ENCODE results near the gene DDX51. TPM values are rescaled to one million over a fixed set of nuclear protein-coding genes. Genes with fewer than 3 reads are reported as not detected.

DDX51 gene
- 10.3 TPM for total RNA-seq
- long read RNA-seq, full-length matches to known transcripts: 16 of 23 reads
- long read RNA-seq, partial matches to known transcripts: 3 of 23 reads
- long read RNA-seq, other reads (novel, unspliced or antisense): 4 of 23 reads

GRCh38 chr12:132144115-132144809 is at the start of gene DDX51, which contains the start of gene NOC4L:
Gene DDX51, minus strand, starts transcription at chr12:132144319. Its CDS starts 23 bp downstream, at chr12:132144296.
Gene NOC4L, plus strand, starts transcription at chr12:132144457. Its CDS starts 32 bp downstream, at chr12:132144489.
- intact Hi-C loops (cut with DNase I): no loop called here
- ATAC-seq (ENCODE audit: poor library complexity) (peak; percentile 95), DNase-seq (peak; percentile 97)

DNA sequence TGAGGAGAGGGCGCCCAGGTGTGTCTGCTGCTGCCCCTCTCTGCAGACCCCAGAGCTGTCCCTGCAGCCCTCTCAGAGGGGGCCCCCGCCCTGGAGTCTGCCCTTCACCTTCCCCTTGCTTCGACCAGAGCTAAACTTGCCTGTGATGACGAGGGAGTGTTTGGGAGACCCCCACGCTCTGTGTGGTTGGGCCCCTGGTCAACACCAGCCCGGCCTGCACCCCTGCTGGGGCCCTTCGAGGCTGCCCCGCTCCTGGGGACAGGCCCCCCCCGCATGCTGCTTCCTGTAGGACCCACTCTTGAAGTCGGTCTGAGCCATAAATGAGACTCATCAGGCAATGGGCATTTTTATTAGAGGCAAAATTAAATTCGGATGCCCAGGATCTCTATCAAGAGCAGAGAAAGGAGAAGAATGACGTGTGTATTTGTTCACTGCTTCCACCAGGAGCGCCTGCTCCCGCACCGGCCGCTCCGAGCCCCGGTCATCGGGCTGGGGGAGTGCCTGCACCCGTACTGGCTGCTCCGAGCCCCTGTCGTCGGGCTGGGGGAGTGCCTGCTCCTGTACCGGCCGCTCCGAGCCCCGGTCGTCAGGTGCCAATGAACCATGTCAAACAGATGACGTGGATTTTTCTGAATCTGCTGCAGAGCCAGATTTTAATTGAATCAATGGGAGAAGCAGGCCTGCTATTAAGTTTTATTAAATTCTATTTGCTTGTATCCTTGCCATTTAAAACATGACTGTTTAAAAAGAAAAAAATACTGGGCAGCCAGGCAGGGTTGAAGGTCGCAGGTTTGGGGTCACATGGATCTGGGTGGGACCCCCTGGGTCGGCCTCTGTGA is 47.8 kb upstream of the DDX51 start:
- DNase-seq (no peak), ATAC-seq (ENCODE audit: poor library complexity) (no peak)
- intact Hi-C loops (cut with DNase I): no loop called here

GRCh38 chr12:132190834-132191500 is 46.8 kb upstream of the DDX51 start:
- DNase-seq (no peak), ATAC-seq (ENCODE audit: poor library complexity) (no peak)
- intact Hi-C loops (cut with DNase I): no loop called here

- peak; percentile 31 for ATAC-seq (ENCODE audit: poor library complexity)
- intact Hi-C loops (cut with DNase I): no loop called here
- DNase-seq: peak; percentile 53
These were observed 46.1 kb upstream of the DDX51 start for GRCh38 chr12:132190012-132190755.

GRCh38 chr12:132189378-132190011 is 45.4 kb upstream of the DDX51 start:
- peak; percentile 96 for DNase-seq
- intact Hi-C loops (cut with DNase I): no loop called here
- peak; percentile 98 for ATAC-seq (ENCODE audit: poor library complexity)

- no peak for DNase-seq
- no peak for ATAC-seq (ENCODE audit: poor library complexity)
- intact Hi-C loops (cut with DNase I): no loop called here
These were observed 44.8 kb upstream of the DDX51 start for GRCh38 chr12:132188916-132189325.

DNA sequence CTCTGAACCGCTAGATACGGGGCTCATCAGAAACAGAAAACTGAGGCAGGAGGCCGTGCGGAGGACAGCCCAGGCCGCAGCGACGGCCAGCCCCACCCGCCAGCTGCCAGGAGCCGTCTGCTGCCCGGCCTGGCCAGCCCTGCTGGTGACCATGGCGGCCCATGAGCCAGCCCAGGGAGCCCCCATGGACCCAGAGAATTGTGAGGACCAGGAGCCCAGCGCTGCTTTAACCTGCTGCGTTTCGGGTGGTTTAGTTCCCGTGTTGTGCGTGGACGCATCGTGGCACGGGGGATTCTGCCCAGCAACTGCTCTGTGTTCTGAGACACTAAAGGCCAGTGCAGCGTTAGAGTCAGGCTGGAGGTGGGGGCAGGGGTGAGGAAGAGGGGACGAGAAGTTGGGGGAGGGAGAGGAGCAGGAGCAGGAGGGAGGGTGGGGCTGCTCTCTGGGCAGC is 44.4 kb upstream of the DDX51 start:
- DNase-seq (no peak), ATAC-seq (ENCODE audit: poor library complexity) (no peak)
- intact Hi-C loops (cut with DNase I): no loop called here

- no peak for DNase-seq
- intact Hi-C loops (cut with DNase I): no loop called here
These were observed 43.7 kb upstream of the DDX51 start for GRCh38 chr12:132187646-132188450.

DNA sequence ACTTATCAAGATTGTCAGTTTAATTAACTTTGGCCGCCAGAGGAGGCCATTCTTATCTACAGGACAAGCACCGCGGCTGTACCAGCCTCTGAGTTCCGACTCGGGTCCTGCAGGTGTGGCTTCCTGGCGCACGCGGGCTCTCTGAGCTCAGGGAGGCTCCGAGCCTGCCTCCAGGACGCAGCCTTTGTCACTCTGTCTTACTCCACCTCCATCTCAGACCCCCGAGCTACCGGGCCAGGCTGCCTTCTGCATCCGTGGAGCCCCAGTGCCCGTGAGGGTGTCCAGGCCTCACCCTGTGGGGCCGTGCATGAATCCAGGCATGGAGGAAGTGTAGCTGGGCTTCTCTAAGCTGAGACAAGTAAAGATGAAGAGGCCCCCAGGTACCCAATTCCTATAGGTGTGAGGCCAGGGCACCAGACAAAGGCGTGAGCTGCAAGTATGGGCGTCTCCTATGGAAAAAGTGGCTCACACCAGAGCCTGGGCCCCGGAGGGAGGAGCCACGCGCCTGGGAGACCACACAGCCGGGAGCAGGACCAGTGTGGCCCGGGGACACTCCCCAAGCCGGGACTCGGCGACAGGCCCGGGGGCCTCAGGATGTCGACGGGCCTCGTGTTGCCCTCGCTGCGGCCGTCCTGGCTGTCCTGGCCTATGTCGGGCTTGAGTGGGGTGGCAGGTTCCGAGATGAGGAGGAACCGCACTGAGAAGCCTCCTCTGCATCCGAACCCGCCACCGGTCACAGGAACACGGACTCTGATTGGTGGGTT is 42.9 kb upstream of the DDX51 start:
- ATAC-seq (ENCODE audit: poor library complexity) (no peak), DNase-seq (no peak)
- intact Hi-C loops (cut with DNase I): no loop called here

More at GRCh38 chr12:132187646-132188450, 43.7 kb upstream of the DDX51 start:
- ATAC-seq (ENCODE audit: poor library complexity): no peak

GRCh38 chr12:132186208-132186856 is 42.2 kb upstream of the DDX51 start:
- DNase-seq (no peak), ATAC-seq (ENCODE audit: poor library complexity) (no peak)
- intact Hi-C loops (cut with DNase I): no loop called here

DNA sequence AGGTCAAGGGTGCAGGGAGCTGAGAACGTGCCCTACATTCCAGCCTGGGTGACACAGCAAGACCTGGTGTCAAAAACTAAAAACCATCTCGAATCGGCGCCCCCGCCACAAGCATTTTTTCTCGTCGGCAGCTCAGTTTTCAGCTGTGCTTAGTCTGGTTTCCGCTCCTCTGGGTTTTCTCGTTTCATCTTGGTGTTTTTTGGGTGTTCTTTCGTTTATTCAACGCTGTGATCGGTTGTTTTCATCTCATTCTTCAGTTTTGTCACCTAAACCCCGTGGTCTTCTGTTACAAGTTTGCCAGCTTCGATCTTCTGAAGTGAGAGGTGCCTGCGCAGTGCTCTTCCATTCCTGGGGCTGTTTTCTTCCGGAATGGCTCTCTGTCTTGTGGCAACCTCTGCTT is 41.6 kb upstream of the DDX51 start:
- ATAC-seq (ENCODE audit: poor library complexity): no peak
- intact Hi-C loops (cut with DNase I): no loop called here
- no peak for DNase-seq

GRCh38 chr12:132182711-132183365 is 38.7 kb upstream of the DDX51 start:
- intact Hi-C loops (cut with DNase I): no loop called here
- no peak for DNase-seq
- ATAC-seq (ENCODE audit: poor library complexity): no peak

GRCh38 chr12:132182206-132182710 is 38.1 kb upstream of the DDX51 start:
- no peak for ATAC-seq (ENCODE audit: poor library complexity)
- intact Hi-C loops (cut with DNase I): no loop called here
- no peak for DNase-seq

GRCh38 chr12:132181570-132182200 is 37.6 kb upstream of the DDX51 start:
- no peak for DNase-seq
- no peak for ATAC-seq (ENCODE audit: poor library complexity)
- intact Hi-C loops (cut with DNase I): no loop called here

Measured in Right ventricle myocardium superior (tissue), 1 donor.